Subcutaneous abdominal adipose tissue (tissue), 5 donors: ENCODE data around the gene DIAPH3.

Source experiments
- H3K27ac ChIP-seq: one replicate; pipeline ENCODE4 v1.7.0; 2013; ENCODE audit warnings: low read depth, mild to moderate bottlenecking, inconsistent platforms, low read length, moderate library complexity
- H3K27me3 ChIP-seq, 5 donors: one replicate each; pipeline ENCODE4 v1.7.0; 2013; ENCODE audit warnings: low read length in 5 of 5, inconsistent platforms in 1 of 5; ENCODE audit not compliant: control insufficient read depth in 5 of 5, insufficient read depth in 4 of 5
- H3K36me3 ChIP-seq, 5 donors: one replicate each; pipeline ENCODE4 v1.7.0; 2013; ENCODE audit warnings: low read length in 5 of 5; ENCODE audit not compliant: control insufficient read depth in 5 of 5, insufficient read depth in 5 of 5
- H3K4me1 ChIP-seq, 5 donors: one replicate each; pipeline ENCODE4 v1.7.0; 2013; ENCODE audit warnings: low read length in 5 of 5, mild to moderate bottlenecking in 3 of 5, moderate library complexity in 1 of 5; ENCODE audit not compliant: control insufficient read depth in 5 of 5, insufficient read depth in 5 of 5
- H3K4me3 ChIP-seq, 5 donors: one replicate each; pipeline ENCODE4 v1.7.0; 2013; ENCODE audit warnings: low read length in 5 of 5, low read depth in 1 of 5
- H3K9ac ChIP-seq, 5 donors: one replicate each; pipeline ENCODE4 v1.7.0; 2013; ENCODE audit warnings: low read length in 5 of 5, mild to moderate bottlenecking in 4 of 5, moderate library complexity in 3 of 5
- H3K9me3 ChIP-seq, 5 donors: one replicate each; pipeline ENCODE4 v1.7.0; 2013; ENCODE audit warnings: low read length in 5 of 5; ENCODE audit not compliant: control insufficient read depth in 5 of 5
- donor health status: healthy.
- donor health status: healthy.
- donor health status: healthy.
- donor health status: healthy.
- donor health status: healthy.

Gene DIAPH3

GRCh38 chr13:59782696-59783095, 381.0 kb downstream of the DIAPH3 start:
- no peaks in the 10 kb centered on the region for H3K4me1 ChIP-seq
- no peaks in the 10 kb centered on the region for H3K27me3 ChIP-seq
- H3K36me3 ChIP-seq, result no peaks in the 10 kb centered on the region

DNA sequence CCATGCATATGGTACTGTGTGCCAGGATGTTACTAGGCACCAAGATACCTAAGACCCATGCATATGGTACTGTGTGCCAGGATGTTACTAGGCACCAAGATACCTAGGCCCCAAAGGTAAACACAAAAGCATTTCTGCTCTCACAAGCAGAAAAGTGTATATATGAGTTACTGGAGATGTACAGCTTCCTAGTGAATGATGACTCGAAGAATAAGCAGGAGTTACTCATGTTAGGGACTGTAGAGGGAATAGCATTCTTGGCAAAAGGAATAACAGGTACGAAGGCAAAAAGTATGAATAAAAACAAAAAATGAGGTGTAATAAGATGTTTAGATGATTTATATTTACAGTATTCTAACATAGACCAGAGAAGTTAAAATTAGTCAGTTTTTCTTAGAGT, 383.7 kb downstream of the DIAPH3 start:
- Histone ChIP-seq H3K4me1 (no peaks in the 10 kb centered on the region), H3K9ac (no peak overlapping the region), H3K27ac (no peak overlapping the region), H3K36me3 (no peaks in the 10 kb centered on the region), H3K27me3 (no peaks in the 10 kb centered on the region), H3K4me3 (no peak overlapping the region), H3K9me3 (no peaks in the 10 kb centered on the region)

More at GRCh38 chr13:59782696-59783095, 381.0 kb downstream of the DIAPH3 start:
- H3K27ac ChIP-seq, result no peak overlapping the region
- H3K9me3 ChIP-seq, result no peaks in the 10 kb centered on the region
- H3K4me3 ChIP-seq, result no peak overlapping the region
- H3K9ac ChIP-seq, result no peak overlapping the region

- Histone ChIP-seq H3K27ac (no peak overlapping the region), H3K27me3 (no peaks in the 10 kb centered on the region), H3K4me3 (no peak overlapping the region), H3K9me3 (no peaks in the 10 kb centered on the region), H3K9ac (no peak overlapping the region), H3K36me3 (no peaks in the 10 kb centered on the region), H3K4me1 (peaks cover 0 to 4% (median 0%) of the 10 kb centered on the region in 5 donors)
These were observed 386.6 kb downstream of the DIAPH3 start for GRCh38 chr13:59776924-59777690.

DNA sequence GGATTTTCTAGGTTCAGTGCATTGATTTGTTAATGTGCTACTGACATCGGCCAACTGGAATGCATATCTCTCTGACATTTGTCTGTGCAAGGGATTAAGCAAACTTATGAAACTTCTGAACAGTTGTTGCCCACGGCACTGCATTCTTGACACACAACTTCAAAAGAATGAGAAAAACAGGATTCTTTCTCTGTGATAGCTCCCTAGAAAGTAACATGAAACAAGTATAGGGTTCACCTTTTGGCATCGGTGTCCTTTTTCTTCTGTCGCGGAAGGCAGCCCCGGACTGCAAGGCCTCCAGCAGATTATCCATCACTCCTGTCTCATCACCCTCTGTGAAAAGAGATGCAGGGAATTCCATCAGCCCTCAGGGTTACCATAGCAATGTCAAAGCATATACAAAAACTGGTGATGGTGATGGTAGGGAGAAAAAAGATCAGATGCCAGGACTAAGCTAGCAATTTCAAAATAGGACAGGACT, 389.2 kb downstream of the DIAPH3 start:
- Histone ChIP-seq H3K4me3 (no peak overlapping the region), H3K27ac (no peak overlapping the region), H3K9me3 (no peaks in the 10 kb centered on the region), H3K9ac (no peak overlapping the region), H3K4me1 (peaks cover 0 to 12% (median 0%) of the 10 kb centered on the region in 5 donors), H3K36me3 (no peaks in the 10 kb centered on the region), H3K27me3 (no peaks in the 10 kb centered on the region)

DNA sequence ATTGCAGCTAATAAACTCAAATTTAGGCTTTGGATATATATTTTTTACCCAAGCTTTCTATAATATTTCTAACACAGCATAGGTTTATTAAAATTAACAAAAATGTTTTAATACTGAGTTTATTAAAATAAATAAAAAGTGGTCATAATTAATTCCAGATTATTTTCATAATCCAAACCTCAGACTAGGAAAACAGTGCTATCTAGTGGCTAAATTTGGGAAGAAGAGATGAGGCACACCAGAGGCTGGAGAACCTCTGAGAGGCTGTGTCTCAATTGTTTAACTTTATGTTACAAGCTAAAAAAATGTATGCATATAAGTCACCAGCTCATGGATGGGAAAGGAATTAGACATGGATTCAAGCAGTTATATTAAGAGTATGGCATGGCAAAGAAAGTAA, 392.5 kb downstream of the DIAPH3 start:
- H3K27ac ChIP-seq, result no peak overlapping the region
- H3K36me3 ChIP-seq, result no peaks in the 10 kb centered on the region
- no peaks in the 10 kb centered on the region for H3K27me3 ChIP-seq
- H3K9me3 ChIP-seq, result no peaks in the 10 kb centered on the region
- no peak overlapping the region for H3K9ac ChIP-seq
- H3K4me1 ChIP-seq, result peaks cover 0 to 12% (median 0%) of the 10 kb centered on the region in 5 donors
- H3K4me3 ChIP-seq, result no peak overlapping the region

DNA sequence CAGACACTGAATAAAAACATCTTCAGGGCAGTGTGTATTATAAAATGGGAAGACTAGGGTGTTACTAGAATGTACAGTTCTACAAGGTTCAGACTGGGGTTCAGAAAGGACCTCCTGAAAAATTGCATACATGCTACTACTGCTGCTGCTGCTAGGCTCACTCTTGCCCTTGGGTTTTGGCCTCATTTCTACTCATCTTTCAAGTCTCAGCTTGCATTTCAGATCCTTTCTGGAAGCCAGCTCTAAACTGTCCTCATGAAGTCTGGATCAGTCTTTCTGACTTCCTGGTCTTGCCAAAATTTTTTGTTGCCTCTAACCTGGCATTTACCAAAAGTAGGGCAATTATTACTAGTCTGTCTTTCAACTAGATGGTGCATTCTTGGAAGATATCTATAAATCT, 393.3 kb downstream of the DIAPH3 start:
- Histone ChIP-seq H3K9me3 (no peaks in the 10 kb centered on the region), H3K27ac (no peak overlapping the region), H3K4me3 (no peak overlapping the region), H3K4me1 (peaks cover 0 to 12% (median 0%) of the 10 kb centered on the region in 5 donors), H3K27me3 (no peaks in the 10 kb centered on the region), H3K9ac (no peak overlapping the region), H3K36me3 (no peaks in the 10 kb centered on the region)

DNA sequence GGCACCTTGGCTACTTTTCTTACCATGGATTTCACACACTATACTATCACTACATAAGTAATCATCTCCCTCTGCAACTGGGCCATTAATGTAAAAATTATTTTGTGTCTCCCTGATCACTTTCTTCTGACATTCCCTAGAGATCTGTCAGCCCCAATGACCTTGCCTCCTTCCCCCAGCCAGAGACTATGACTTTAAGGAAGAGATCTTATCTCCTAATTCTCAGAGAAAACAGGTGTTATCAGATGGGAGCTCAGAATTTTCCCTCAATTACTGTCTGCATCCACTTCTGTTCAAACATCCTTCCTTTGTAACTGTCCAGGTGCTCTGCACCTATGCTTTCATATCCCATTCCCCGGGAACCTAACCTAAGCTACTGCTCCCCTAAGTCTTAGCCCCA, 397.5 kb downstream of the DIAPH3 start:
- no peaks in the 10 kb centered on the region for H3K27me3 ChIP-seq
- no peaks in the 10 kb centered on the region for H3K9me3 ChIP-seq
- H3K9ac ChIP-seq, result no peak overlapping the region
- no peaks in the 10 kb centered on the region for H3K36me3 ChIP-seq
- H3K4me1 ChIP-seq, result peaks cover 0 to 9% (median 0%) of the 10 kb centered on the region in 5 donors
- no peak overlapping the region for H3K27ac ChIP-seq
- no peak overlapping the region for H3K4me3 ChIP-seq

- no peak overlapping the region for H3K4me3 ChIP-seq
- no peak overlapping the region for H3K27ac ChIP-seq
- H3K9ac ChIP-seq, result no peak overlapping the region
- H3K4me1 ChIP-seq, result no peaks in the 10 kb centered on the region
- H3K9me3 ChIP-seq, result no peaks in the 10 kb centered on the region
- H3K27me3 ChIP-seq, result no peaks in the 10 kb centered on the region
- H3K36me3 ChIP-seq, result no peaks in the 10 kb centered on the region
These were observed 408.0 kb downstream of the DIAPH3 start for GRCh38 chr13:59755632-59756290.

- Histone ChIP-seq H3K36me3 (no peaks in the 10 kb centered on the region), H3K9me3 (no peaks in the 10 kb centered on the region)
These were observed 409.3 kb downstream of the DIAPH3 start for GRCh38 chr13:59754411-59754810.

GRCh38 chr13:59750860-59751259, 412.9 kb downstream of the DIAPH3 start:
- no peak overlapping the region for H3K4me3 ChIP-seq
- H3K36me3 ChIP-seq, result no peaks in the 10 kb centered on the region
- no peak overlapping the region for H3K9ac ChIP-seq
- no peaks in the 10 kb centered on the region for H3K27me3 ChIP-seq
- H3K4me1 ChIP-seq, result peaks cover 0 to 8% (median 0%) of the 10 kb centered on the region in 5 donors
- no peaks in the 10 kb centered on the region for H3K9me3 ChIP-seq
- H3K27ac ChIP-seq, result no peak overlapping the region

More at GRCh38 chr13:59754411-59754810, 409.3 kb downstream of the DIAPH3 start:
- H3K4me1 ChIP-seq, result no peaks in the 10 kb centered on the region
- H3K27me3 ChIP-seq, result no peaks in the 10 kb centered on the region
- H3K9ac ChIP-seq, result no peak overlapping the region
- no peak overlapping the region for H3K27ac ChIP-seq
- no peak overlapping the region for H3K4me3 ChIP-seq
